ENCODE measurements around the gene ZNF30. TPM values are rescaled to one million over a fixed set of nuclear protein-coding genes. Genes with fewer than 3 reads are reported as not detected.
"Not testable (repeated sequence)": the region's sequence is repeated elsewhere in the genome, so short reads cannot be mapped to it uniquely, and the experiment has no call there.

ZNF30 gene
- 4.6 TPM for total RNA-seq

- DNase-seq (ENCODE audit: low spot score): peak; percentile 92
These were observed at the start of gene ZNF30 for GRCh38 chr19:34926685-34927375. ZNF30 (plus strand) TSS chr19:34926903; CDS start chr19:34929948, 3,045 bp downstream.

- DNase-seq (ENCODE audit: low spot score): no peak
These were observed 47.1 kb upstream of the ZNF30 start for GRCh38 chr19:34879563-34879962.

GRCh38 chr19:34880034-34880433 is 46.7 kb upstream of the ZNF30 start:
- no peak for DNase-seq (ENCODE audit: low spot score)

GRCh38 chr19:34881982-34882381 is 44.7 kb upstream of the ZNF30 start:
- DNase-seq (ENCODE audit: low spot score): no peak

- no peak for DNase-seq (ENCODE audit: low spot score)
These were observed 38.6 kb upstream of the ZNF30 start for GRCh38 chr19:34888091-34888490.

GRCh38 chr19:34900245-34900644 is 26.5 kb upstream of the ZNF30 start:
- DNase-seq (ENCODE audit: low spot score): no peak

- no peak for DNase-seq (ENCODE audit: low spot score)
These were observed 21.8 kb upstream of the ZNF30 start for GRCh38 chr19:34904664-34905527.

GRCh38 chr19:34910770-34911169 is 15.9 kb upstream of the ZNF30 start:
- DNase-seq (ENCODE audit: low spot score): no peak

DNA sequence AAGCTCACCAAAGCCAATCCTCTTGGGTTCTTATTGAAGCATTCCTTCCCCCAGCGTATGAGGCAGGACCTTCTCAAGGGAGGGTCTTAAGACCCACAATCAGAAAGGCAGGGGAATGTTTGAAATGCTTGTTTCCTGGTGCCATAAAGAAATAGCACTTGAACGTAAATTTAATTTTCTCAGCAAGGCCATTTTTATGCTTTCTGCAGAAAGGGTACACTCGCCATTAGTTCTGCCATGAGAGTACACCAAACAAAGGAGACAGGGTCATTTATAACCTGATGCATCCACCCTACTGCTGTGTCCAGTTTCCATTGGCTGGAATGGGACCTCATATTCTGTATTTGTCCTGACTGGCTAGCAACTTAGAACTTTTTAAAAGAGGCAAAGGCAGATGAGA is 9.6 kb upstream of the ZNF30 start:
- not testable (repeated sequence) for DNase-seq (ENCODE audit: low spot score)

- no peak for DNase-seq (ENCODE audit: low spot score)
These were observed 8.5 kb upstream of the ZNF30 start for GRCh38 chr19:34918190-34918589.

DNA sequence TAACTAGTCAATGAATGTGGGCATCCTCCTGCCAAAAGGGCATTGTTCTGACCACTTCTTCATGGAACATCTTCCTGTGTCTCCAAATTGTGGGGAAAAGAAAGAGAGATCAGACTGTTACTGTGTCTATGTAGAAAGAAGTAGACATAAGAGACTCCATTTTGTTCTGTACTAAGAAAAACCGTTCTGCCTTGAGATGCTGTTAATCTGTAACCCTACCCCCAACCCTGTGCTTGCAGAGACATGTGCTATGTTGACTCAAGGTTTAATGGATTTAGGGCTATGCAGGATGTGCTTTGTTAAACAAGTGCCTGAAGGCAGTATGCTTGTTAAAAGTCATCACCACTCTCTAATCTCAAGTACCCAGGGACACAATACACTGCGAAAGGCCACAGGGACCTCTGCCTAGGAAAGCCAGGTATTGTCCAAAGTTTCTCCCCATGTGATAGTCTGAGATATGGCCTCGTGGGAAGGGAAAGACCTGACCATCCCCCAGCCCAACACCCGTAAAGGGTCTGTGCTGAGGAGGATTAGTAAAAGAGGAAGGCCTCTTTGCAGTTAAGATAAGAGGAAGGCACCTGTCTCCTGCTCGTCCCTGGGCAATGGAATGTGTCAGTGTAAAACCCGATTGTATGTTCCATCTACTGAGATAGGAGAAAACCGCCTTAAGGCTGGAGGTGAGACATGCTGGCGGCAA is 6.5 kb upstream of the ZNF30 start:
- not testable (repeated sequence) for DNase-seq (ENCODE audit: low spot score)

DNA sequence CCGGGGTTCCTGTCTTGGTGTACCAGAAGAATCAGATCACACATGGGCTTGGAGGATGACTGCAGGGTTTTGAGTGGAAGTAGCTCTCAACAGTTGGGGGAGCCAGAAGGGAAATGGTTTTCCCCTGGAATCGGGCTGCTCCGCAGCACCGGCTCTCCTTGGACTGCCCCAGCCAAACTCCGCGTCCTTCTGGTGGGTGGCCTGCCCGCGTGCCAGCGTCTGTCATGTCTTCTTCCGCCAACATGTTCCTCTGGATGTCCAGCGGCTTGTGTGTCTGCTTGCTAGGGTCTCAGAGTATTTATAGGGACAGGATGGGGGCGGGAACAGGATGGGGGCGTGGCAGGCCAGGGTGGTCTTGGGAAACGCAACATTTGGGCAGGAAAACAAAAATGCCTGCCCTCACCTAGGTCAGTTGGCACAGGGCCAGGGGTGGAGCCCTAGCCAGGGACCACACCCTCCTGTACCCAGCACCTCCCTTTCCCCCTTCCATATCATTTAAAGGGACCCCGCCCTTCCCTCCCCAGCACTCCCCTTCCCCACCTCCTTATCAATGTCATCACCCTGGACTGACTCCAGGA is 1.3 kb upstream of the ZNF30 start:
- peak; percentile 42 for DNase-seq (ENCODE audit: low spot score)

- no peak for DNase-seq (ENCODE audit: low spot score)
These were observed 380 bp upstream of the ZNF30 start for GRCh38 chr19:34926361-34926684.

- DNase-seq (ENCODE audit: low spot score): no peak
These were observed 5.8 kb downstream of the ZNF30 start for GRCh38 chr19:34932494-34932893.

DNA sequence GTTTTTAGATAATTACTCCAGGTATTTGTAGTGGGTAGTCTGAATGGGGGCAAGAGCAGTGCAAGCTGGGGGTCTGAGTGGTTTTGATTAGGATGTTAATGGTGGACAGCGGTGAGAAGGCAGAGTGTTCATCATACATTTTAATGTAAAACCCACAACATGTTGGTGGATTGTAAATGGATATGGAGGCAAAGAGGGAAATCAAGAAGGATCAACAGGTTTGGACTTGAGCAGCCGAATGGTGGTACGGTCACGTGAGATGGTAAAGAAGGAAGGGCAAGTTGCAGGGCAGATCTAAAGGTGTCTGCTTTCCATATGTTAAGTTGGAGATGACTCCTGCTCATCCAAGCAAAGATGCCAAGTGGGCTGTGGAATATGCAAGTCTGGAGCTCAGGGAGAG is 9.5 kb downstream of the ZNF30 start:
- DNase-seq (ENCODE audit: low spot score): no peak

DNA sequence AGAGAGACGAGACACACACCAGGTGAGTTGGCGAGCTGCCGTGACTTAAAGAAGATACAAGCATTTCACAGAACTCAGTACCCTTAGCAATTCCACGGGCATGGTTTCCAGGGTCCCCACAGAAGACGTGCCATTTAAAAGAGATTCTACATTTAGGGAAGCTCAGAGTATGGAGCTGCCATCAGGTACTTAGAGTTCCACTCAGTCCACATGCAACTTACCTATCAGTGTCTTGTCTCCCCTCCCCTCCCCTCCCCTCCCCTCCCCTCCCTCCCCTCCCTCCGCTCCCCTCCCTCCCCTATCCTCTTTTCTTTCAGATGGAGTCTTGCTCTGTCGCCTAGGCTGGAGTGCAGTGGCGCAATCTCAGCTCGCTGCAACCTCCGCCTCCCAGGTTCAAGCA is 12.2 kb downstream of the ZNF30 start:
- DNase-seq (ENCODE audit: low spot score): no peak

GRCh38 chr19:34943861-34944573 is 17.3 kb downstream of the ZNF30 start:
- DNase-seq (ENCODE audit: low spot score): no peak

GRCh38 chr19:34953092-34953491 is 26.4 kb downstream of the ZNF30 start:
- no peak for DNase-seq (ENCODE audit: low spot score)

- DNase-seq (ENCODE audit: low spot score): no peak
These were observed 31.4 kb downstream of the ZNF30 start for GRCh38 chr19:34957830-34958751.

- no peak for DNase-seq (ENCODE audit: low spot score)
These were observed 32.3 kb downstream of the ZNF30 start for GRCh38 chr19:34959021-34959420.

Data from ureter (tissue), 1 donor.